HG03103 (cell line): Measurements from ENCODE around the gene BRSK1.
"Not testable (repeated sequence)": the region's sequence is repeated elsewhere in the genome, so short reads cannot be mapped to it uniquely, and the experiment has no call there.

Experiments
- ATAC-seq: cut with Tn5 transposase; IDR thresholded peaks from one replicate; pipeline ENCODE4 v1.9.1; 2021; ENCODE audit warnings: low read depth; ENCODE audit not compliant: unreplicated experiment

Gene BRSK1

GRCh38 chr19:55324662-55325061 is 40.9 kb downstream of the BRSK1 start:
- no peak for ATAC-seq

- ATAC-seq = no peak
Measured at GRCh38 chr19:55325172-55325571, 41.4 kb downstream of the BRSK1 start, which contains the start of gene TMEM150B. Gene TMEM150B, minus strand, starts transcription at chr19:55325341. Its CDS starts 4,305 bp downstream, at chr19:55321036.

GRCh38 chr19:55328774-55329318 is 45.0 kb downstream of the BRSK1 start:
- ATAC-seq = not testable (repeated sequence)

DNA sequence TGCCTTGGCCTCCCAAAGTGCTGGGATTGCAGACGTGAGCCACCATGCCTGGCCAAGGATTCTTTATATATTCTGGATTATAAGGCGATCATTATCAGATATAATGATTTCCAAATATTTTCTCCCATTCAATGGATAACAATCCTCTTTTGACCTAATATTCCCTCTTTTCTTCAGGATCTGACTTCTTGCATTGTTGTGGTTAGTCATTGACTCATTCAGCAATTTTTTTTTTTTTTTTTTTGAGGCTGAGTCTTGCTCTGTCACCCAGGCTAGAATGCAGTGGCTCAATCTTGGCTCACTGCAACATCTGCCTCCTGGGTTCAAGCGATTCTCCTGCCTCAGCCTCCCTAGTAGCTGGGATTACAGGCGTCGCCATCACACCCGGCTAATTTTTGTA is 46.0 kb downstream of the BRSK1 start:
- ATAC-seq = not testable (repeated sequence)

- ATAC-seq = no peak
Measured at GRCh38 chr19:55333870-55334269, 50.1 kb downstream of the BRSK1 start.

GRCh38 chr19:55336101-55336500 is 52.3 kb downstream of the BRSK1 start:
- no peak for ATAC-seq

GRCh38 chr19:55339105-55339888 is 55.5 kb downstream of the BRSK1 start, which contains the start of gene KMT5C:
Gene KMT5C, plus strand, starts transcription at chr19:55339876. Its CDS starts 2,061 bp downstream, at chr19:55341937.
- ATAC-seq = peak; percentile 82

GRCh38 chr19:55339889-55340783 is 56.3 kb downstream of the BRSK1 start:
- no peak for ATAC-seq

GRCh38 chr19:55340784-55341147 is 57.0 kb downstream of the BRSK1 start:
- ATAC-seq = no peak

DNA sequence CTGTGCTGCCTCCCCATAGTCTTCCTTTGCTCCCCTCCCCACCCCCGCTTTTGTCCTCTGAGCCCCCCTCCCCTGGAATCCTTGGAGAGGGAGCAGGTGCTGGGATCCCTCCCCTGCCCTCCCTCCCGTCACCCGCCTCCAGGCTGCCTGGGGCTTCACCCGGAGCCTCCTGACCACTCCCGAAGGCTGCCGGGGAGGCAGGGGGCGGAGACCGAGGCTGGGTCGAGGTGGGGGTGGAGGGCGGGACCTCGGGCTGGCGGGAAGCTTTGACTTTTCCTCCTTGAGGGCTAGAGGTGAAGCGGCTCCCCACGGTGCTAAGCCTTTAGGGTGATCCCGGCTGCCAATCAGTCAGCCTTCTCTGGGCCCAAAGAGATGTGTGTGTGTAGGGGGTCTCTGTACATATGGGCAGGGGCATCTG is 57.4 kb downstream of the BRSK1 start:
- ATAC-seq = no peak

- no peak for ATAC-seq
Measured at GRCh38 chr19:55341595-55342531, 58.1 kb downstream of the BRSK1 start.

DNA sequence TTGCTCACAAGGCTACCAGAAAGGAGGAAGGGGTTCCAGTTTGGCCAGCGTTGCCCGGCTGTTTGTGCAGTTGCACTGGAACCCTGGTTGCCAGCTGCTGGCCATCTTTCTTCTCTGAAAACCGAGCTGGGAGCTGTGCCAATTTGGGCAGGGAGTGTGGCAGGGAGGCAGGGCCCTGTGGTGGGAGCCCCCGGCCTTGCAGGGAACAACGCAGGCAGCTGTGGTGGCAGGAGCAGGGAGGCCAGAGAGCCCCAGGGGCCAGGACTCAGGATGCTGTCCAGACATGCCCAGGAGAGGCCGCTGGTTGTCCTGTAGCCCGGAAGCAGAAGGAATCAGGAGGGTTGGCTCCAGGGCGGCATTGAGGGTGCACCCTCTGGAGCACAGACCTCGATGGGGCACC is 60.6 kb downstream of the BRSK1 start:
- no peak for ATAC-seq

DNA sequence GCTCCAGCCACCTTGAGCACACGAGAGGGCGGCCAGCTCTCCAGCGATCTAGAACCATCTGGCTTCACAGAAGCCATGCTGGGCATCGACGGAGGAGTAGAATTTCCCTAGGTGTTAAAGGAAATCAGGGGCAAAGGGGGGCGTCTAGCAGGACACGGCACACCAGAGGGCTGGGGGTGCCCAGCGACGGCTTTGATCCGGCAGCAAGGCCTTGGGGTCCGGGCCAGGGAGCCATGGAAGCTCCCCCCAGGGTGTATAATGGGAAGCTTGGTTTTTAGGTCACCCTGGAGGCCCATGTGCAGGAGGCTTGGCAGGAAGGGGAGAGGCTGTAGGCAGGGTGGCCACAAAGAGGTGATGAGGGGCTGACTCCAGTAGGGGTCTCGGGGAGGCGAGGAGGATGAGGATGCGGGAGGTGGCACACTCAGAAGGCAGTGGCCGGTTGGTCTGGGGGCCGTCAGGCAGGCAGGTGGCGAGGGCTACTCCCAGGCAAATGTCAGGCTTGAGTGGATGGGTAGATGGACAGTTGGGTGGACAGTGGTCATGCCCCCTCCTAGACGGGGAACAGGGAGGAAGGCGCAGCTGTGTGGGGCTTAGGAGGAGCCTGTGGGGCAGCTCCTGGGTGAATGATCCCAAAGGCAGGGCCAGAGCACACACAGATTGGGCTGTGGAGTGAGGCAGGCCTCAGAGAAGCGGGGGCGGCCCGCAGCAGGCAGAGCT is 61.5 kb downstream of the BRSK1 start:
- no peak for ATAC-seq

- ATAC-seq = no peak
Measured at GRCh38 chr19:55345818-55346724, 62.3 kb downstream of the BRSK1 start.

DNA sequence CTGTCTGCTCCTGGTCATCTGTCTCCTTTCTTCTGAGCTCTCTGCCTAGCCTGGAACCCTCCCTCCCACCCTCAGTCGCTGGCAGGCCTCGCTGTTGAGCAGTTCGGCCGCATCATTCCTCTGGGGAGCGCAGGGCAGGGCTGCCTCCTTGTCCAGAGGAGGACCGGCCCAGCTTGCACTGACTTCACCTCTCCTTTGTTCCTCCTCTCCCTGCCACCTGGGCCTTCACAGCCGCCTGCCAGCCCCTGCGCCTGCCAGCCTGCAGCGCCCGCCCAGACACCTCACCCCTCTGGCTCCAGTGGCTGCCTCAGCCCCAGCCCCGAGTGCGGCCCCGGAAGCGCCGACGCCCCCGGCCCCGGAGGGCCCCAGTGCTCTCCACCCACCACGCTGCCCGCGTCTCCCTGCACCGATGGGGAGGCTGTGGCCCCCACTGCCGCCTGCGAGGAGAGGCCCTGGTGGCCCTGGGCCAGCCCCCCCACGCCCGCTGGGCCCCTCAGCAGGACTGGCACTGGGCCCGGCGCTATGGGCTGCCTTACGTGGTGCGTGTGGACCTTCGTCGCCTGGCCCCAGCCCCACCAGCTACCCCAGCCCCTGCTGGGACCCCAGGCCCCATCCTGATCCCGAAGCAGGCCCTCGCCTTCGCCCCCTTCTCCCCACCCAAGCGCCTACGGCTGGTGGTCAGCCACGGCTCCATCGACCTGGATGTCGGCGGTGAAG is 63.1 kb downstream of the BRSK1 start:
- no peak for ATAC-seq

DNA sequence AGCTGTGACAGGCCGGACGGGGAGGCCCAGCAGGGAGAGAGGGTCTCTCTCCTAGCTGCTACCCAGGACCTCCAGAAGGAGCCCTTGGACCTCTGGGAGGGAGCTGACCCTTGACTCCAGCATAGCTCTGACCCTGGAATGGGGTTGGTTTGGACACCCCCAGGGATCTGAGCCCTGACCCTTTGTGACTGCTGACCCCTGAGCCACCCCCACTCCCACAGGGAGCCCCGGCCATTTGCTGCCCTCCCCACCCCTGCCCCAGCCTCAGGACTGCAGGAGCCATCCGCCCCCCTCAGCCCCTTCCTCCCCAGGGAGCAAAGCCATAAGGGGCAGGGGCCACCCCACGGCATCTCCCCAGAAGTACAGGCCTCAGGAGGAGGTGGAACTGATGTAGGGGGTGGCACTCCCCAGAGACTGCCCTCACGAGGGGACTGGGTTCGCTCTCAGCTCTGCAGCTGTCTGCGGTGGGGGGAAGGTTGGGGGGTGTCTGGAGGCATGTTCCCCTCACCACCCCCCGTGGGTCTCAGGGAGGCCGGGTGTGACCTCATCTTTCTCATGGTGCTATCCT is 63.7 kb downstream of the BRSK1 start:
- ATAC-seq = no peak

- no peak for ATAC-seq
Measured at GRCh38 chr19:55348317-55349034, 64.7 kb downstream of the BRSK1 start.
